ENCODE data around the gene RPS6KA5.

- TF ChIP-seq CTCF (IDR thresholded peaks at IDR 0.05) (no peak), POLR2A (IDR thresholded peaks at IDR 0.05) (no peak)
These were observed 255.4 kb downstream of the RPS6KA5 start for GRCh38 chr14:90805084-90805391.
